Activated gamma-delta T cell (primary cell): Measurements from ENCODE around the gene USP1.

Source experiments
- DNase-seq: peaks from one replicate; lab custom pipeline; 2025; lab: John Stamatoyannopoulos, UW

USP1 gene

DNA sequence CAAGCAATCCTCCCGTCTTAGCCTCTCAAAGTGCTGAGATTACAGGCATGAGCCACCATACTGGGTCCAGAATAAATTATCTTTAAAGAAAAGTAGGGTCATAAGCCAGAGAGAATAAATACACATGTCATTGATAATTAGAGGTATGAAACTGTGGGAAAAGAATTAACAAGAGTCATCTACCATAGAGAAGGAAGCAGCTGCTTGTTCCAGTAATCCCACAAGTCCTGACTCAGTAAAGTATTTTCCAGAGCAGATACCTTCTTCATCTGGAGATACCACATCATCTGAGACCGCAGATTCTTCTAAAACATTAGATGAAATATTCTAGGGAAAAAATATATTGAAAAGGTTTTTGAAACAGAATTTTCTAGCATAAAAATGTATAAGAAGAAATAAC is 55.7 kb downstream of the USP1 start:
- DNase-seq = no peak

DNA sequence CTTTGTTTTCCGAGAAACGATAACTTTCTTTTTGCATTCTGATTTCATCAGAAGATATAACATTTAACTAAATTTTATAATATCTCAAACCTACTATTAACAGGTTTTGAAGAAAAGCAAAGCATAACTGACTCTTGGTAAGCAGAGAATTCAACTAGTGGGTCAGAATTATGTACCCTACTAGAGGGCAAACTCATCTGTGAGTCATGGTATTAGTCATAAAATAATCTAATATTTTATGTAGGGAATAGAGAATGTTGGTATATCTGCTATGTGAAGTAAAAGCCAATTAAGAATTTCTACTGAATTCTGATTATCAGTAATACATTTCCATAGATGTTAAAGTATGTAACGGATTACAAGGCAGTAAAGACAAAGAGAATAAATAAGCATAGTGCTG is 56.8 kb downstream of the USP1 start:
- DNase-seq = no peak

- DNase-seq = no peak
These were observed 57.3 kb downstream of the USP1 start for GRCh38 chr1:62494137-62494536.

GRCh38 chr1:62500210-62500609 is 63.4 kb downstream of the USP1 start:
- no peak for DNase-seq
